WTC11 (cell line): Measurements from ENCODE around the gene ZNF770. TPM values are rescaled to one million over a fixed set of nuclear protein-coding genes. Genes with fewer than 3 reads are reported as not detected.

Experiments
- total RNA-seq: library from RNA; stranded (reverse); gene quantifications from 3 replicates; pipeline ENCODE4 v1.2.3, GENCODE V29; 2021

ZNF770 gene
- total RNA-seq, 1 experiment from 2014 or later = 142 TPM

Other genes starting within 250 kb of the ZNF770 start
- gene GJD2, start 233.3 kb downstream of the ZNF770 start, total RNA-seq = 0.14 to 0.22 TPM (median 0.21 TPM) in 3 replicates
- gene ACTC1, start 192.7 kb downstream of the ZNF770 start, total RNA-seq = 11.4 to 12.6 TPM (median 12.5 TPM) in 3 replicates
- gene AQR, start 18.5 kb downstream of the ZNF770 start, total RNA-seq = 55.6 to 62.1 TPM (median 57.9 TPM) in 3 replicates
- 1.9 to 2.1 TPM (median 1.9 TPM) in 3 replicates for gene NANOGP8, start 97.0 kb upstream of the ZNF770 start, total RNA-seq